Neutrophil (primary cell): ENCODE data around the gene ZC3H12C.
A peak's percentile ranks its signal among the peaks of the same experiment; 100 is the strongest.

Experiments used
- H3K27ac ChIP-seq: fragments of 200-600 bp; sonication (generic); 2 replicates; pipeline ENCODE4 v1.5.1; 2016; ENCODE audit warnings: mild to moderate bottlenecking, moderate library complexity
- H3K27me3 ChIP-seq: fragments of 200-600 bp; sonication (generic); 2 replicates; pipeline ENCODE4 v1.6.0; 2016; ENCODE audit warnings: mild to moderate bottlenecking
- H3K36me3 ChIP-seq: fragments of 200-600 bp; sonication (generic); 2 replicates; pipeline ENCODE4 v1.5.1; 2017
- H3K4me1 ChIP-seq, 2 experiments: fragments of 200-600 bp in 1 of 2; sonication (generic) in 1 of 2; 1 replicate in 1 of 2; 2 replicates in 1 of 2; pipeline versions ENCODE4 v1.5.1 to v1.6.1; 2013 to 2016; ENCODE audit warnings: low read depth in 1 of 2, low read length in 1 of 2, mild to moderate bottlenecking in 1 of 2, moderate library complexity in 1 of 2; ENCODE audit not compliant: control insufficient read depth in 1 of 2, insufficient read depth in 1 of 2
- H3K4me3 ChIP-seq, 2 experiments: fragments of 200-600 bp in 1 of 2; sonication (generic) in 1 of 2; 1 replicate in 1 of 2; 2 replicates in 1 of 2; pipeline ENCODE4 v1.5.1; 2013 to 2016; ENCODE audit warnings: low read depth in 1 of 2, low read length in 1 of 2, mild to moderate bottlenecking in 1 of 2, moderate library complexity in 1 of 2
- H3K9me3 ChIP-seq: fragments of 200-600 bp; sonication (generic); 2 replicates; pipeline ENCODE4 v1.5.1; 2016
- CTCF ChIP-seq: fragments of 200-600 bp; sonication (generic); IDR thresholded peaks from 2 replicates; pipeline ENCODE4 v1.5.1; 2016; ENCODE audit warnings: antibody characterized with exemption

The ZC3H12C gene

GRCh38 chr11:110090466-110091026 lies 2.6 kb upstream of the ZC3H12C start:
- TF ChIP-seq CTCF: no peak
- Histone ChIP-seq H3K4me1 (peaks cover 8 to 15% of the 10 kb centered on the region in 2 experiments), H3K27me3 (peaks cover 24% of the 10 kb centered on the region), H3K27ac (no peak overlapping the region), H3K36me3 (no peaks in the 10 kb centered on the region), H3K4me3 (no peak overlapping the region), H3K9me3 (no peaks in the 10 kb centered on the region)

DNA sequence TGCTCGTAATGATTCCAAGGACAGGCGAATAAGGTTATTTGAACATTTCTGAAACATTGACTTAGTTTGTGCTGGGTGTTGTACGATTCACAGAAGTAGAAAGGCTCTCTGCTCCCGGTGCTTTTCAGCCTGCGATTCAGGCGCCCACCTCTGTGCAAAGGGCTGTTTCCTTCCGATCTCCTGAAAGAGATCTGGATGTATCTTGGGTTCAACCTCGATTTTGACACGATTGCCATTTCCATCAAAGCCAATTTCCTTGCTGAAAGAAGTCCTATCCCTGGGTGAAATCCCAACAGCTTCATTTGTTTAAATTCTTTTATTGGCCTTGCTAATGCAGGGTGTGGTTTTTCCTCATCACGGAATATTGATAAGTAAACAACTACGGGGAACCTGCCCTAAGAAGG lies 1.1 kb upstream of the ZC3H12C start:
- Histone ChIP-seq H3K4me3 (peak overlapping the region; percentile 62 to 66), H3K36me3 (no peaks in the 10 kb centered on the region), H3K4me1 (peaks cover 8 to 15% of the 10 kb centered on the region in 2 experiments), H3K9me3 (no peaks in the 10 kb centered on the region), H3K27me3 (peaks cover 24% of the 10 kb centered on the region), H3K27ac (no peak overlapping the region)
- no peak for TF ChIP-seq CTCF

DNA sequence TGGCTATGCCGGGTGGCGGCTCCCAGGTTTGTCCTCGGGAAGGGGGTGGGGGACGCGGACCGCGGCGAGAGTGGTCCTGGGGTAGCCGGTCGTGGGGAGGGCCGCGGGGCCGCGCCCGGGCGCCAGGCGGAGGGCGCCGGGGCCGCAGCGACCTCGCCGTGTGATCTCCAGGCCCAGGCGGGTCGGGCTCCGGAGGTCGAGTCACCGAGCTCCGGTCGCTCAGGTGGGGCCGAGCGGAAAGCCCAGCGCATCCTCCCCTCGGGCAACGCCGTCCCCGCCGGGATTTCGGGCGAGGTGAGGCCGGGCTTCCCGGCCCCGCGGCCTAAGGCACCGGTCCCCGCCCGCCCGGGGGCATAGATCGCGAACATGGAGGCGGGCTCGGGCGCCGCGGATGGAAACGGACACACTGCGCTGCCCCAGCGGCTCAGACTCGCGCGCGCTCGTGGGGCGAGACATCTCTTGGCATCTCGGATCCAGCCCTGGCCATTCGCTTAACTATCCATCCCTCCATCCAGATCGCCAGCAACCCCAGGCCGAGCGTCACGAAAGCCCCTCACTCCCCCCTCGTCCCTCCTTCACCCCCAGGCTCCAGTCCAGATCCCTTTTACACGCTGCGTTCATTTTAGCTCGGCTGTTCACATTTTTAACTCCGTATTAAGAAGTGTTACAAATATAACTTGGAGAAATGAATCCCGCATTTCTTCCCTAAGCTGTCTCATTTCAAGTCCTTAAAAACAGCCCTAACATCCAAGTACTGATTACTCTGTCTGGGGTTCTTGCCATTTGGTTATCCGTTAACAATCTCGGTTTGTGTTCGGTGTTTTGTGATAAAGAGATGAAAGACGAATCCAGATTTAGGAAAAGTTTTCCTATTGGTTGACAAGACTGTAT lies 460 bp downstream of the ZC3H12C start:
- peaks cover 24% of the 10 kb centered on the region for H3K27me3 ChIP-seq
- TF ChIP-seq CTCF: no peak
- H3K4me3 ChIP-seq: peak overlapping the region; percentile 66 to 68
- no peaks in the 10 kb centered on the region for H3K9me3 ChIP-seq
- peaks cover 8 to 19% of the 10 kb centered on the region in 2 experiments for H3K4me1 ChIP-seq
- H3K27ac ChIP-seq: peak overlapping the region; percentile 32
- H3K36me3 ChIP-seq: no peaks in the 10 kb centered on the region

- Histone ChIP-seq H3K27me3 (peaks cover 24% of the 10 kb centered on the region), H3K9me3 (no peaks in the 10 kb centered on the region), H3K4me3 (no peak overlapping the region), H3K4me1 (peaks cover 8 to 23% of the 10 kb centered on the region in 2 experiments), H3K36me3 (no peaks in the 10 kb centered on the region), H3K27ac (no peak overlapping the region)
- no peak for TF ChIP-seq CTCF
These were observed 1.4 kb downstream of the ZC3H12C start for GRCh38 chr11:110094298-110095285.

- no peak overlapping the region for H3K27ac ChIP-seq
- TF ChIP-seq CTCF: no peak
- peaks cover 8 to 25% of the 10 kb centered on the region in 2 experiments for H3K4me1 ChIP-seq
- H3K9me3 ChIP-seq: no peaks in the 10 kb centered on the region
- H3K36me3 ChIP-seq: no peaks in the 10 kb centered on the region
- H3K4me3 ChIP-seq: no peak overlapping the region
- H3K27me3 ChIP-seq: peaks cover 24% of the 10 kb centered on the region
These were observed 2.4 kb downstream of the ZC3H12C start for GRCh38 chr11:110095554-110095953.
